ENCODE results near the gene CSTF1.
A peak's percentile ranks its signal among the peaks of the same experiment; 100 is the strongest.

DNA sequence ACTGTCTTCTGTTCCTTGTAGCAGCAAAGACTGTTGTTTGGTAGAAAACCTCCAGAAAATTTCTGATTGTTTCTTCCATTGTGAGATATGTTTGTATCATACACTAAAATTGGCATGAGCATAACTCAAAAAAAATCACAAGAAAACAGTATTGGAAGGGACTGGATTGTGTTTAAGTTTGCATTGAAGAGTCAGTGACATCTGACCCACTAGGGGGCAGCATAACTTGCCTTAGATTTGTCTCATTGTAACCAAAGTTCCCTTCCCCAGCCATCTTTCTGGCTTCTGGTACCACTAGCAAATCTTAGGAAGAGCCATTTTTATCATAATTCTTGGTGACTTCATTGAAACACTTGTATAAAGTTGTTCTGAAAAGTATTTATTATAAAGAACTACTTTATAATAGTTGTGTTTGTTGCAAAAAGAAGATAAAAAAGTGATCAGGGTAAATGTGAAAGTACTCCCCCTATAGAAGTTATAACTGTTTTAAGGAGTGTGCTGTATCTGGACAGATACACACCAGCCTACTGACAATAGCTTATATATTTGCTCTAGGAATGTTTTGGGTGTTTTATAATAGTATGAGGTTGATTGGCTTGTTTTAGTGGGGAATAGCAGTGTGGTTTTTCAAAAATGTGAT is 7.7 kb downstream of the CSTF1 start:
- TF ChIP-seq, protein P1, sequence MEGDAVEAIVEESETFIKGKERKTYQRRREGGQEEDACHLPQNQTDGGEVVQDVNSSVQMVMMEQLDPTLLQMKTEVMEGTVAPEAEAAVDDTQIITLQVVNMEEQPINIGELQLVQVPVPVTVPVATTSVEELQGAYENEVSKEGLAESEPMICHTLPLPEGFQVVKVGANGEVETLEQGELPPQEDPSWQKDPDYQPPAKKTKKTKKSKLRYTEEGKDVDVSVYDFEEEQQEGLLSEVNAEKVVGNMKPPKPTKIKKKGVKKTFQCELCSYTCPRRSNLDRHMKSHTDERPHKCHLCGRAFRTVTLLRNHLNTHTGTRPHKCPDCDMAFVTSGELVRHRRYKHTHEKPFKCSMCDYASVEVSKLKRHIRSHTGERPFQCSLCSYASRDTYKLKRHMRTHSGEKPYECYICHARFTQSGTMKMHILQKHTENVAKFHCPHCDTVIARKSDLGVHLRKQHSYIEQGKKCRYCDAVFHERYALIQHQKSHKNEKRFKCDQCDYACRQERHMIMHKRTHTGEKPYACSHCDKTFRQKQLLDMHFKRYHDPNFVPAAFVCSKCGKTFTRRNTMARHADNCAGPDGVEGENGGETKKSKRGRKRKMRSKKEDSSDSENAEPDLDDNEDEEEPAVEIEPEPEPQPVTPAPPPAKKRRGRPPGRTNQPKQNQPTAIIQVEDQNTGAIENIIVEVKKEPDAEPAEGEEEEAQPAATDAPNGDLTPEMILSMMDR (IDR thresholded peaks at IDR 0.05; ENCODE audit: low read depth, low read length), result peak; percentile 97
- no peak for TF ChIP-seq EZH2phosphoT487 (IDR thresholded peaks at IDR 0.05; ENCODE audit: low read depth)

All from OCI-LY3 (cell line).